ENCODE measurements around the gene CLDN20. TPM values are rescaled to one million over a fixed set of nuclear protein-coding genes. Genes with fewer than 3 reads are reported as not detected.

Gene CLDN20
- total and polyA plus RNA-seq, 10 of the 15 experiments (the other 5 are each of a cell fraction or from before 2014, with no cell fraction given) = 0.13 to 0.23 TPM; not detected in 8

GRCh38 chr6:155250701-155251381 lies 13.0 kb upstream of the CLDN20 start (continued):
- no peak for TF ChIP-seq E2F4 (IDR thresholded peaks at IDR 0.05; ENCODE audit: low read depth, low read length)
- no peak for TF ChIP-seq RAD51 (IDR thresholded peaks at IDR 0.05)

- FAIRE-seq (no peak), ATAC-seq (no peak), DNase-seq (ENCODE audit: low read depth, low spot score) (no peak)
- intact Hi-C loops (cut with micrococcal nuclease; ENCODE audit: unreplicated experiment) = no loop called here
- H3K36me3 ChIP-seq (ENCODE audit: control insufficient read depth in 2 of 2, insufficient read depth in 2 of 2, low read length in 1 of 2) = peaks cover 14 to 27% of the 10 kb centered on the region in 2 experiments
- peaks cover 4% of the 10 kb centered on the region; the same call in 1 of the 2 replicates for H3K4me1 ChIP-seq (ENCODE audit: control insufficient read depth, insufficient read depth, low read length)
- BruUV-seq (replicated peaks) = no TSS peak
- CTCF ChIA-PET = interaction anchor here (0.5 to 8.5 kb wide), 4 partner anchors 13 to 99 kb away, joined by 3 to 228 read pairs (median 5); no protein-coding TSS in a partner anchor
- no peak overlapping the region for H2AFZ ChIP-seq (ENCODE audit: control insufficient read depth, low read depth, low read length)
- H3K4me3 ChIP-seq = no peak overlapping the region
- in situ Hi-C loops (cut with MboI) = loop anchor here (5.0 kb wide), 3 partner anchors 75 to 575 kb away; no protein-coding TSS in a partner anchor
- no peaks in the 10 kb centered on the region for H4K20me1 ChIP-seq (ENCODE audit: control insufficient read depth, insufficient read depth)
- no peaks in the 10 kb centered on the region for H3K79me2 ChIP-seq (ENCODE audit: control insufficient read depth, insufficient read depth, low read length)
- POLR2A ChIA-PET = no interaction called here
- RAD21 ChIA-PET (ENCODE audit: unreplicated experiment) = no interaction called here
- H3K9me3 ChIP-seq (replicated peaks; ENCODE audit: control insufficient read depth, insufficient read depth, low read length) = no peaks in the 10 kb centered on the region
- WGBS (ENCODE audit: insufficient coverage, insufficient replicate concordance, low lambda C conversion rate, missing lambda C conversion rate) = 98% methylated on average over 8 of the region's 8 CpGs
- no peak overlapping the region for H3K9ac ChIP-seq (ENCODE audit: control insufficient read depth, insufficient read depth, low read length)
- H3K4me2 ChIP-seq (ENCODE audit: control insufficient read depth, insufficient read depth) = no peak overlapping the region
- no peaks in the 10 kb centered on the region for H3K27me3 ChIP-seq (replicated peaks in 1 of 2; ENCODE audit: control insufficient read depth in 2 of 2, insufficient read depth in 2 of 2, low read length in 1 of 2)
- no peak overlapping the region for H3K27ac ChIP-seq (ENCODE audit: control insufficient read depth, insufficient read depth)
- SMC1A ChIA-PET (ENCODE audit: uncharacterized antibody, unreplicated experiment) = interaction anchor here (1.0 to 11.0 kb wide), 5 partner anchors 24 to 81 kb away, joined by 3 to 224 read pairs (median 5); no protein-coding TSS in a partner anchor
- no peak for TF ChIP-seq BACH1 (IDR thresholded peaks at IDR 0.05; ENCODE audit: borderline replicate concordance)
- no peak for TF ChIP-seq RAD21 (IDR thresholded peaks at IDR 0.05; ENCODE audit: insufficient read depth, low read depth, low read length)
- no peak for TF ChIP-seq MEF2B (IDR thresholded peaks at IDR 0.05; ENCODE audit: partially characterized antibody, poor library complexity, severe bottlenecking)
- TF ChIP-seq MTA2 (IDR thresholded peaks at IDR 0.05; ENCODE audit: low read depth) = no peak
- no peak for TF ChIP-seq BCL3 (IDR thresholded peaks at IDR 0.05; ENCODE audit: borderline replicate concordance, insufficient read depth, low read depth, low read length, poor library complexity, severe bottlenecking)
- no peak for TF ChIP-seq PAX8 (IDR thresholded peaks at IDR 0.05)
- TF ChIP-seq ELK1 (IDR thresholded peaks at IDR 0.05; ENCODE audit: low read depth, low read length) = no peak
- no peak for TF ChIP-seq NFIC (IDR thresholded peaks at IDR 0.05; ENCODE audit: low read depth, low read length)
- no peak for TF ChIP-seq ZBTB4 (CRISPR knock-in tag; IDR thresholded peaks at IDR 0.05)
- no peak for TF ChIP-seq CTCF (IDR thresholded peaks at IDR 0.05 in 2 of 3, conservative IDR thresholded peaks at IDR 0.05 in 1 of 3; ENCODE audit: control insufficient read depth in 2 of 3, extremely low read depth in 1 of 3, insufficient read depth in 1 of 3, low read depth in 3 of 3, low read length in 3 of 3)
These were observed 11.2 kb upstream of the CLDN20 start for GRCh38 chr6:155252581-155252980.

Measured in GM12878 (cell line).